Activated CD8-positive, alpha-beta memory T cell treated with anti-CD3 and anti-CD28 coated beads, Interleukin-2, amount 50 U/mL, for 48 hours (primary cell): ENCODE measurements around the gene KPNA6.
"Not testable (repeated sequence)": the region's sequence is repeated elsewhere in the genome, so short reads cannot be mapped to it uniquely, and the experiment has no call there.

Experiments used
- DNase-seq: peaks from one replicate; pipeline ENCODE4 v3.0.0-alpha.2; 2020

The KPNA6 gene

DNA sequence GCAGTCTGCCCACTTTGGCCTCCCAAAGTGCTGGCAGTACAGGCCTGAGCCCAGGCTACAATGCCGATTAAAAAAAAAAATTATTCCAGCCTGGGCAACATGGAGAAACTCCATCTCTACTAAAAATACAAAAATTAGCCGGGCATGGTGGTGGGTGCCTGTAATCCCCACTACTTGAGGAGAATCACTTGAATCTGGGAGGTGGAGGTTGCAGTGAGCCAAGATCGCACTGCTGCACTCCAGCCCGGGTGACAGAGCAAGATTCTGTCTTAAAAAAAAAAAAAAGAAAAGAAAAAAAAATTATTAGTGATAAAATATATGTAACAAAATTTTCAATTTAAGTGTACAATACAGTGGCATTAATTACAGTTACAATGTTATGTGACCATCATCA is 35.4 kb downstream of the KPNA6 start:
- not testable (repeated sequence) for DNase-seq

DNA sequence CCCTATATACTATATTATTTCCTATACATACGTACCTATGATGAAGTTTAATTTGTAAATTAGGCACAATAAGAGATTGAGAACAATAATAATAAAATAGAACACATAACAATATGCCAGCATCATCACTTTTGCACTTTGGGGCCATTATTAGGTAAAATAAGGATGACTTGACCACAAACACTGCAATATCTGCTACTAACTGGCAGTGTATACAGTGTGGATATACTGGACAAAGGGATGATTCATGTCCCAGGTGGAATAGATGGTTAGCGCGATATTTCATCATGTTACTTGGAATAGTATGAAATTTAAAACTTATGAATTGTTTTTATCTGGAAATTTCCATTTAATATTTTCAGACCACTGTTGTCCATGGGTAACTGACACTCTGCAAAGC is 36.2 kb downstream of the KPNA6 start:
- DNase-seq: no peak

DNA sequence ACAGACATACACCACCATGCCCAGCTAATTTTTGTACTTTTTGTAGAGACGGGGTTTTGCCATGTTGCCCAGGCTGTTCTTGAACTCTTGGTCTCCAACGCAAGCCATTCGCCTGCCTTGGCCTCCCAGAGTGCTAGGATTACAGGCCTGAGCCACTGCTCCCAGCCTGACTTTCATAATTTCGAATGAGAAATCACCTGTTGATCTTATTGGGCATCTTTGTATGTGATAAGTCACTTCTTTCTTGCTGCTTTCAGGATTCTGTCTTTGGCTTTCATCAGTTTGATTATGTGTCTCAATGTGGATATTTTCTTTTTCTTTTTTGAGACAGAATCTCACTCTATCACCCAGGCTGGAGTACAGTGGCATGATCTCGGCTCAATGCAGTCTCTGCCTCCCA is 39.9 kb downstream of the KPNA6 start:
- not testable (repeated sequence) for DNase-seq

DNA sequence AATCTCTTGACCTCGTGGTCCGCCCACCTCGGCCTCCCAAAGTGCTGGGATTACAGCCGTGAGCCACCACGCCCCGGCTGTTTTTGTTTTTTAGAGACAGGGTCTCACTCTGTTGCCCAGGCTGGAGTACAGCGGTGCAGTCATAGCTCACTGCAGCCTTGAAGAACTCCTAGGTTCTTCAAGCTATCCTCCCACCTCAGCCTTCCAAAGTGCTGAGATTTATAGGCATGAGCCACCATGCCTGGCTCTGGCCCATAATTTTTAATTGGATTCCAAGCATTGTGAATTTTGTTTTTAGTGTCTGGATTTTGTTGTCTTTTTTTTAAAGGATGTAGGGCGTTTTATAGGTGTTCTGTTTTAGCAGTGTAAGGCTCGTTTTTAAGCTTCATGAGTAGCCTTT is 43.0 kb downstream of the KPNA6 start:
- DNase-seq: no peak

DNA sequence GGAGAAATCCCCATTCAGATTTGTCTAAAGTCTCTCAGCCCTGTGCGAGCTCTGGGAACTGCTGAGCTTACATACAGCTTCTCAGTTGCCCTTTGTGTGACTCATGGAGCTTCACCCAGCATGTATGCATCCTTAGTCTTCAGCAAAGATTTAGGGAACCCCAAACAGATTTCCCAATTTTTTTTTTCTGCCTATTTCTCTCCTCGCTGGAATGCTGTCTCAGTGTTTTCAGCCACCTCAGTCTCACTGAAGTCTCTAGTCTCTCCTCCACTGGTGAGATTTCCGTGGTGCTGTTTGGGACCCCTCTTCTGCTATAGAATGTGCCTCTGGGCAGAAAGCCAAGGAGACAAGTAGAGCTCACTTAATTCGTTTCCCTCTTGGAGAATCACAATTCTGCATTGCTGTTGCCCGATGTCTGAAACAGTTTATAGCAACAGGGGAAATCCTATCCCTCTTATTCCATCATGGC is 43.5 kb downstream of the KPNA6 start:
- DNase-seq: no peak

DNA sequence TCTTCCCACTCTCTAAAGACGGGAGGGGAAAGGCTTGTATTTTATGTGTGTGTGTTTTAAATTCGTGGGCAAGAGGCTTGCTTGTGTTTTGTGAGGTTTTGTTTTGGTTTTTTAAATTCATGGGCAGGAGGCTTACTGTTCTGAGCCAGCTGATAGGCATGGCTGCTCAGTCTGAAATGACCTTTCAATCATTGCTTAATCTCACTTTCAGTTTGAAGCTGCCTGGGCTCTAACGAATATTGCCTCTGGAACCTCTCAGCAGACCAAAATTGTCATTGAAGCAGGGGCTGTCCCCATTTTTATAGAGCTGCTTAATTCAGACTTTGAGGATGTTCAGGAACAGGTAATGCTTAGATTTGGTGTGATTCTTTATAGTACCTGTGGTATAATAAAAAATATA is 51.3 kb downstream of the KPNA6 start:
- no peak for DNase-seq

DNA sequence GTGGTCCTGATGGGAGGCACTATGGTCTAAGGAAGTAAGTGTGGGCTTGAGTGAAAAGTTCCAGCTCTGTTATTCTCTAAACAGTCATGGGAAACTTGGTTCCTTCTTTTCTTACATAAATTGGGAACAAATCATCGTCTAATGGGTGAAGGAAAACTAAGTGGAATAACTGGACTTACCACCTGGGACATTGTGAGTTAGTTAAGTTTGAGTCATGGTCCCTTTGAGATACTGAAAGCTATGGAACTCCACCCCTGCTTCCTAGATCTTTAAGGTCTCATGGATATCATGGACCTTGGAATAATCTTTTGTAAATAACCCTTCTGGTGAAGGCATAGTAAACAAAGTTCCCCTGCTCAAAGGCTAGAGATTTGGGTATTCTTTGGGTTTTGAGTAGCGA is 55.5 kb downstream of the KPNA6 start:
- DNase-seq: no peak

DNA sequence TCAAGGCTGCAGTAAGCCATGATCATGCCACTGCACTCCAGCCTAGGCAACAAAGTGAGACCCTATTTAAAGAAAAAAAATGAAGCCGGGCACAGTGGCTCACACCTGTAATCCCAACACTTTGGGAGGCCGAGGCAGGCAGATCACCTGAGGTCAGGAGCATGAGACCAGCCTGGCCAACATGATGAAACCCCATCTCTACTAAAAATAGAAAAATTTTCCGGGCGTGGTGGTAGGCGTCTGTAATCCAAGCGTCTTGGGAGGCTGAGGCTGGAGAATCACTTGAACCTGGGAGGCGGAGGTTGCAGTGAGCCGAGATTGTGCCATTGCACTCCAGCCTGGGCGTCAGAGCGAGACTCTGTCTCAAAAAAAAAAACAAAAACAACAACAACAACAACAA is 57.8 kb downstream of the KPNA6 start:
- DNase-seq: not testable (repeated sequence)

DNA sequence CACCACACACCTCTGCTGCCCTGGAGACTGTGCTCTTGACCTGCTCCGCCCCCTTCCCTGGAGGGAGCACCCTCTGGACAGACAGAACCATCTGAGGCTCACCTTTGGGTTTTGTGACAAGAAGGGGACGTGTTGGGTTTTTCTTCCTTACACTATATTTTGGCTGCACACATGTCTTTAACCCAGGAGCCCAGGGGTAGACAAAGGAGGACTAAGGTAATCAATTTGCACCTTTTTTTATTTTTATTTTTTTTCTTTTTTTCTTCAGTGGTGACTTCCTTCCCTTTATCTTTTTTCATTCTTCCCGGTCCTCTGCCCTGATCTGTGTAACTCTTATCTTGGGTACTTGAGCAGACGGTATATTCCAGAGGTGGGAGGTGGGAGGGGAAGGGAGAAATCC is 63.1 kb downstream of the KPNA6 start:
- no peak for DNase-seq

DNA sequence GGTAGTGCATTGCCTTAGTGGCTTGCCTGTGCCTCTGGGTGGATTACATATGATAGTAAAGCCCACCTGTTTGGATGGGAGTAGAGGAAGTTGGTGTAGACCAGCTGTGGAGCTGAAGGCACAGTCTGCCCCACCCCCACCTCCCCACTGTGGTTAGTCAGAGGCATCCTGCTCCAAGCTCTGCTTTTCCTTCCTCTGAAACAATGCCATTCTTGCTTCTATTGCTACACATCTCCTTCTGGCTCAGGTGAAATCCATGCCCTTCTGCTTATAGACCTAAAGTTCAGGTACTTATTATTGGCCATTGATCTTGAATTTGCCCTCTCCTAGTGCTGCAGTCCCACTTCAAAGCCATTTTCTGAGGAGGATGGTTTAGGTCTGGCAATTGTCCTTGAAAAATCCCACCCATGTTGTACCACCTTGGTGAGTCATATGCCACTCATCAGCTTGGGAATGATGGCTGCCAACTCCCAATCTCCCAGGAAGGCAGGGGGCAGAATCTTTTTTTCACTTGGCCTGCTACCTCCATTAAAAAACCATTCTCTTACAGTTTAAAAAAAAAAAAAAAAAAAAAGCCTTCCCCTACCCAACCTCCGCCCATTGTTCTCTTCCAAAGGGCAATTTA is 64.9 kb downstream of the KPNA6 start:
- DNase-seq: no peak

DNA sequence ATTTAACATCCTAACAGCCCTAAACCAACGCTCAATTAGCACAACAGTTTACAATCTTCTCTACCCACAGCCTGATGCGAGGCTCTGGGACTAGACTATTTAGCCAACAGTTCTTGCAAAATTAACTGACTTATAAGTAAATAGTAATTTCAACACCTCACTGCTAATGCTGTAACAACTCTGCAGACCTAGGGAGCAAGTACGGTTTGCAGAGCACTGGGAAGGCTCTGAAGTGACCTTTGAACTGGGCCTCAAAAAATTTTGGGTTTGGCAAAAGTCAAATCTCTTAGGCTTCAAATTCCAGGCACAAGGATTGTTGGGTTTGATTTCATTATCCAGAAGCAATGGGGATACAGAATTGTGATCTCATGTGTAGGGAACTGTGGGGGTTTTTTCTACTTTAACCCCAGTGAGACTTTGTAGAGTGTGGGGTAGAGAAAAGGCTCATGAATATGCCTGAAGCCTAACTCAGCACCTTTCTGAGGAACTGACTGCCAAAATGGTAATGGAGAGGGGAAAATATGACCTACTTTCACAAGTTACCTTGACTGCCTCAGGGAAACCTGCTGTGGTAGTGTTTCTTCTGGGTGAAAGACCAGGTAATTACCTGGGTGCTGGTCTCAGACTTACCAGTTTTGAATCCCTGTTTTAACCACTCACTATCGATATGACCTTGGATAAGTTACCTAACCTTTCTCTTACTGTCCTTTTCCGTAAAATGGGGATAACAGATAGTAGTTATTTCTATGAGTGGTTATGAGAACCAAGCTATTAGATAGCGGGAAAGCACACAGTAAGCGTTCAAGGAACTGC is 70.7 kb downstream of the KPNA6 start:
- no peak for DNase-seq

DNA sequence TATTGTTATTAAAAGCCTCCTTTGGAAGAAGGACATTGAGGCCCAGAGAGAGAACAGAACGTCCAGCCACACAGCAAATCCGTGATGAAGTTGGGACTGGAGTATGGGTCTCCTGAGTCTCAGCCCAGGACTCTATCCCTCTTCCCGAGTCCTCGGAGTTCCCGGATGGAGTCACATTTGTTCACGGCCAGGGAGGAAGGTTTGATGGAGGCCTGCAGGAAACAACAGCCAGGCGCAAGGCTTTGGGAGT is 71.3 kb downstream of the KPNA6 start:
- no peak for DNase-seq

DNA sequence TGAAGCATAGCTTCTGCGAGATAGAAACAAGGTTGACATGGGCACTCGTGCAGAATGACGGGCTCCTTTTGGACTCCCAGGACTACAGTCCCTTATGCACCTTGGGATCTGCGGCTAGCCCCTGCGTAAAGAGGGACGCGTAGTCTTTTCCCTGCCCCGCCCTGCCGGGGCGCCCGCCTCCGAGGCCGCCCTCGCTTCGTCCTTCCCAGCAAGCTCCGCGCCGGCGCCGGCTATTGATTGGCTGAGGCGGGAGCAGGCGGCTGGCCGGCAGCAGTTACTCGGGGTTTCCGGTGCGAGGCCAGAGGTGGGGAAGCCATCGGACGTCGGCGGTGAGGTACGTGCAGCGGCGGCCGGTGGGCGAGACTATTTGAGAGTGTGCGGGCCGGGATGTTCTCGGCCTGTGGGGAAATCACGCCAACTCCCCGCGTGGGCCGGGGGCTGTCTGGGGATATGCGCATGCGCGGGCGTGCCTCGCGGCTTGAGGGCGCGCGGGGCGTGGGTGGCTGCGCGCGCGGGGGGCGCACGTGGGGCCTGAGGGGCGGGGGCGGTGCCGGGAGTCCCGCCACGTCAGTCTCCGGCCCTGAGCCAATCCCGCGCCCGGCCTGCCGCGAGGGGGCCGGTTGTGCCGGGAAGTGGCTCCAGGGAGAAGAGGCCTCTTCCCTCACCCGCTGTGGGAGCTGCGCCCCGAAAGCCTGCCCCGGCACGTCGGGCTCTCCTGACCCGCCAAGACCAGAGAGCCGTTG is 71.8 kb downstream of the KPNA6 start, which contains the start of gene TXLNA:
TSS of gene TXLNA (plus strand) at position 233 of the 743 bp plus-strand sequence. CDS start 671 bp downstream, outside the sequence.
- peak; percentile 94 for DNase-seq

DNA sequence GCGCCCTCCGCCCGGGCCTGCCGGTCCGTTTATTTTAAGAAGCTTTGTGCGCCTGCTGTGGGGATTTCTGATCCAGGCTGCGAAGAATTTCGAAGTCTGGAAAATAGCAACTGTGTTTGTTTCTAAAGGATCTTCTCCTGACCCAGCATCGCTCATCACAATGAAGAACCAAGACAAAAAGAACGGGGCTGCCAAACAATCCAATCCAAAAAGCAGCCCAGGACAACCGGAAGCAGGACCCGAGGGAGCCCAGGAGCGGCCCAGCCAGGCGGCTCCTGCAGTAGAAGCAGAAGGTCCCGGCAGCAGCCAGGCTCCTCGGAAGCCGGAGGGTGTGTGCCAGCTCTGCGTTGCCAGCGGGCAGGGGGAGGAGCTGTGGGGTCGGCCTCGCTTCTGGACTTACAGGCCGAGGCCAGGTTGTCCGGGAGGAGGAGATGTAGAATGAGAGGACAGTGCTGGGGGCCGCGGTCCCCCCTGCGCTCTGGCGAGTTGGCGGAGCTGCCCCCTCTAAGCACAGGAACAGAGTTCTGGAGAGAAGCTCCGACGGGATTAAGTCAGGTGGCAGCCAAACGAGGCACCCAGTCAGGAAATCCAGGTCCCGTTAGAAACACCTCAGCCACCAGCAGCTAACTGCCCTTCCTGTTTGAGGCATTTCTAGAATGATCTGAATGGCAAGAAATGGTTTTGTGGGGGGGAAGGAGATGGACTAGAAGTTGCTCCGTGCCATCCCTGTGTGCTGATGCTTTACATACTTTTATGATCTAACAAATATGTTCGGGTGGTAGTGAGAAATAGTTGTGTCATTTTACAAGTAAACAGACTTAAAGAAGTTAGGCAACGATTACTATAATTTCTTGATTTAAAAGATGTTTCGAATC is 72.6 kb downstream of the KPNA6 start:
- peak; percentile 75 for DNase-seq

DNA sequence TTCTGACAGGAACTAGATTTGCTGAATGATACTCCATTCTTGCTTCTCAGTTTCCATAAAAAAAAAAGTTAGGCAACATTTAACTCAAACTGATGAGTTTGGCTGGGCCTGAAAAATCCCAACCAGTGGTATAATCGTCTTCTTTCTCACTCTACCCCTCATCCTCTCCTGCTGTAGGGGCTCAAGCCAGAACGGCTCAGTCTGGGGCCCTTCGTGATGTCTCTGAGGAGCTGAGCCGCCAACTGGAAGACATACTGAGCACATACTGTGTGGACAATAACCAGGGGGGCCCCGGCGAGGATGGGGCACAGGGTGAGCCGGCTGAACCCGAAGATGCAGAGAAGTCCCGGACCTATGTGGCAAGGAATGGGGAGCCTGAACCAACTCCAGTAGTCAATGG is 73.2 kb downstream of the KPNA6 start:
- DNase-seq: no peak

DNA sequence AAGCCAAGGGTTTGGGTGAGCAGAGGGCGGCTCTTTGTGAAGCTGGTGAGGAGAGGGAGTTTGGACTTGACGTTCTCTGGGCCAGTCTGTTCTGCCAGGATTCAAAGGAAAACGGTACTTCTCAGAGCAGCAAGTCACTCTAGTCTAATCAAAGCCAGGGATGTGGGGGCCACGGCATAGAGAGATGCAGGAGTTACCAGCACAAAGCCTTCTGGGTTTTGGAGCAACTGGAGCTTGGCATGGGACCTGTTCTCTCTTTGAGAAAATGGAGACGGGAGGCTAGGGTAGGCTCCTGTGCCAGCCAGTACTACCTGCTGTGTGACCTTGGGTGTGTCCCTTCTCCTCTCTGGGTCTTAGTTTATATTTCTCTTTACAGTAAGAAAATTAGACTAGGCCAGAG is 73.7 kb downstream of the KPNA6 start:
- DNase-seq: no peak

DNA sequence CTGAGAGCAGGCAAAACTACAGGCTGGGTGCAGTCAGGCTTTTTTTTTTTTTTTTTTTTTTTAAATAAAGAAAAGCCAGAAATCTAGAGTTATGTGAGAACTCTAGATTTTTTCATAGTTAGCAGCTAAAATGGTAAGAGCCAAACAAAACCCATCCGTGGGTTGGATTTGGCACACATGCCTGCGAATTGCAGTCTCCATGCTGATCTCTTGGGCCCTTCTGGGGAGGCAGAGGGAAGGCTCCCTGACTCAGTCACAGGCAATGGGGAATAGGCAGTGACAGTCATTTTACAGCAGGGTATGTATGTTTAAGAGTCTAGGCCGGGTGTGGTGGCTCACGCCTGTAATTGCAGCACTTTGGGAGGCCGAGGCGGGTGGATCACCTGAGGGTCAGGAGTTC is 74.2 kb downstream of the KPNA6 start:
- DNase-seq: no peak

DNA sequence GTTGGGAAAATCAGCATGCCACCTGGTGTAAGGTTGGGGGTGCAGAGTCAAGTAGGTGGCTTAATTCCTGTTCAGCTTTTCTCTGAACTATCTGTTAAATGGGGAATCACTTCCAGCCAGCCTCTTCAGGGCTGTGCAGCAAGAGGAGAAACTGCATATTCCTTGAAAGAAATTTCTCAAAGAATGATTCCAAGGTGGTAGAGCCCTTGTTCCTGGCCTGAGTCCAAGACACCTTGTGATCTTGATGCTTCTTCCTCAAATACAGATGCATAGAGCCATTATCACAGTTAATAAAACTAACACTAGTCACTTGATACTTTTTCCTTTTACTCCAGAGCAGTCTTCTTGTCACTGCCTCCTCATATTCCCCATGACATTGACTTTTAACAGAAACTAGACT is 76.8 kb downstream of the KPNA6 start:
- no peak for DNase-seq

DNA sequence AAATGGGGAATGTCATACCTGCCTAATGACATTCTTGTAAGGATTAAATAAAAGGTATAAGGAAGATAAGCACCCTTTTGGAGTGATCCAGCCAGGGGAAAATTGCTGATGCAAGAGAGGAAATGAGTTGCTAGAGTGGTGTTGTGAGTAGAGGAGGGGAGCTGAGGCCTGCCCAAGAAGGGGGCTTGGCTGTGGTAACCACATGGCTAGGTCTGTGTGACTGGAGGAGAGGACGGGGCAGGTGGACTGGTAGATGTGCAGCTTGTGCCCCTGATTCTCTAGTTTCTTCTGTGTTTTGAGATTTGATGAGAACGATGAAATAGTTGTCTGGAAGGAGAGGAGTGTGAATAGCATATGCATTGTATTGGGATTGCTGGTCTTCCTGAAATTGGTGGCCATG is 78.2 kb downstream of the KPNA6 start:
- no peak for DNase-seq

DNA sequence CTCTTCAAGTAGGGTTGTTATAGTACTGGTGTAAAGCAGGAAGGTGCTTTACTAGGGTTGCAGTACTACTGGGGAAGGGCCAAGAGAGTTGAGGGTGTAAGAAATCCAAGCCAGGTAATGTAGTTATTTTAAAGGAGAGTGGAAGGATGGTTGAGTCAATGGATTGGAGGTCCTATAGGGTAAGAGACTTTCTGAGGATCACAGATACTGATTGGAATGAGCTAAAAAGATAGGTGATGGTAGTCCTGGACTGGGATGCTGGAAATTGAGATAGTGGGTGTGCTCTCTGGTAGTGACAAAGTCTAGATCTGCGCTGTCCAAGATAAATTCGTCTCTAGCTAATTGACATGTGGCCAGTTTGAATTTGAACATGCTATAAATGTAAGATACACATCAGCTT is 78.6 kb downstream of the KPNA6 start:
- DNase-seq: no peak

DNA sequence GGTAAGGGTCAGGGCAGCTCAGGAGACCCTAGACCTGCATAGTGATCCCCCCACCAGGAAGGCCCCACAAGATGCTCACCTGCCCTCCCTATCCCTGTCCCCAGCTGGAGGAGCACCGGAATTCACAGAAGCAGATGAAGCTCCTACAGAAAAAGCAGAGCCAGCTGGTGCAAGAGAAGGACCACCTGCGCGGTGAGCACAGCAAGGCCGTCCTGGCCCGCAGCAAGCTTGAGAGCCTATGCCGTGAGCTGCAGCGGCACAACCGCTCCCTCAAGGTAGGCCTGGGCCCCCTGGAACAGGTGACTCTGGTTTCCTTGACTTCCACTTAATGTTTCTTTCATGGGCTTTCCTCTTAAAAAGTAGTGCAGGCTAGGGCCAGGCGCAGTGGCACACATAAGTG is 80.0 kb downstream of the KPNA6 start:
- DNase-seq: no peak

DNA sequence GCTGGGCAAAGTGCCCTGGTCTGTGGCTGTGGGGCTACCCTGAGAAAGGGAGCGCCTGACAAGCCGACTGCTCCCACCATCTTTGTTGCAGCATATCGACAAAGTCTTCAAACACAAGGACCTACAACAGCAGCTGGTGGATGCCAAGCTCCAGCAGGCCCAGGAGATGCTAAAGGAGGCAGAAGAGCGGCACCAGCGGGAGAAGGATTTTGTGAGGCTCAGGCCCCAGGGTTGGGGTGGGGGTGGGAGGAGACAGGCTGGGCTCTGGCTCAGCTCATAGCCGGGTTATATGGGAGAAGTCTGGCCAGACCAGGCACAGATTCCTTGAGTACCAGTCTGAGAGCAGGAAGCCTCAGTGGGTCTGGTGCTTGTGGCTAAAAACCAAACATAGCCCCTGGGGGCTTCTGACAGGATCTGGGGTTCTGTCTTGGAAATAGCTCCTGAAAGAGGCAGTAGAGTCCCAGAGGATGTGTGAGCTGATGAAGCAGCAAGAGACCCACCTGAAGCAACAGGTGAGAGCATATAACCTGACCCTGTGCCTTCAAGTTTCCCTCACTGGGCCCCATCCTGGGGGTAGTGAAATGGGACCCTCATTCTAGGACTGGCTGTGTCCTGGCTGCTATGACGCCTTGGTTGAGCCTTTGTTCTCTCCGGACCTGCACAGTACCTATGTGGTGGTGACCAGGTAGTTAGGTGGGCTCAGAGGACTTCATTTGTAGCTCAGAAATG is 84.5 kb downstream of the KPNA6 start:
- no peak for DNase-seq
